SK-N-SH (cell line): ENCODE results near the gene DHX9. TPM values are rescaled to one million over a fixed set of nuclear protein-coding genes. Genes with fewer than 3 reads are reported as not detected.

Experiments
- CTCF ChIA-PET: fragments of 300-600, 350-600 bp; formaldehyde crosslinking; extraction: SDS; loops from one replicate; lab custom pipeline; 2021; lab: Yijun Ruan, JAX
- POLR2A ChIA-PET: fragments of 350-600 bp; sonication (Branson Sonifier 250); formaldehyde crosslinking; extraction: SDS; loops from one replicate; lab custom pipeline; 2020; ENCODE audit warnings: antibody characterized with exemption, inconsistent platforms; lab: Yijun Ruan, JAX
- DNase-seq: peaks from one replicate; pipeline ENCODE4 v3.0.0; 2012
- H2AFZ ChIP-seq: fragments of 200-600 bp; sonication (generic); 2 replicates; pipeline ENCODE4 v1.8.1; 2016; ENCODE audit warnings: antibody characterized with exemption, mild to moderate bottlenecking, low read depth
- H3F3A ChIP-seq: fragments of 200-600 bp; sonication (generic); replicated peaks from 2 replicates; pipeline ENCODE3; 2016; ENCODE audit warnings: antibody characterized with exemption, mild to moderate bottlenecking; ENCODE audit not compliant: insufficient read depth
- H3K27ac ChIP-seq, 2 experiments: fragments of 200-500 bp in 1 of 2; fragments of 200-600 bp in 1 of 2; sonication (Bioruptor generic) in 1 of 2; sonication (generic), shearing (Covaris generic) in 1 of 2; 2 replicates each; pipeline versions ENCODE4 v1.5.1 to v1.6.1; 2014 to 2016; ENCODE audit warnings: low read depth in 2 of 2, inconsistent platforms in 1 of 2, low read length in 1 of 2, mild to moderate bottlenecking in 1 of 2, mixed read lengths in 1 of 2
- H3K27me3 ChIP-seq: fragments of 200-600 bp; sonication (generic), shearing (Covaris generic); 2 replicates; pipeline ENCODE4 v1.6.1; 2016; ENCODE audit warnings: mixed run types; ENCODE audit not compliant: insufficient read depth
- H3K36me3 ChIP-seq, 2 experiments: fragments of 200-500 bp in 1 of 2; fragments of 200-600 bp in 1 of 2; sonication (Bioruptor generic) in 1 of 2; sonication (generic) in 1 of 2; replicated peaks in 1 of 2; 2 replicates each; pipeline versions ENCODE3 to v1.5.1; 2014 to 2016; ENCODE audit warnings: low read length in 1 of 2, mild to moderate bottlenecking in 1 of 2; ENCODE audit not compliant: insufficient read depth in 2 of 2, control insufficient read depth in 1 of 2
- H3K4me1 ChIP-seq, 2 experiments: fragments of 200-500 bp in 1 of 2; fragments of 200-600 bp in 1 of 2; sonication (Bioruptor generic) in 1 of 2; sonication (generic), shearing (Covaris generic) in 1 of 2; 2 replicates each; pipeline versions ENCODE4 v1.5.1 to v1.6.1; 2014 to 2016; ENCODE audit warnings: low read depth in 1 of 2, low read length in 1 of 2, mixed run types in 1 of 2; ENCODE audit not compliant: insufficient read depth in 2 of 2, control insufficient read depth in 1 of 2
- H3K4me2 ChIP-seq: fragments of 200-600 bp; sonication (generic), shearing (Covaris generic); 2 replicates; pipeline ENCODE4 v1.6.1; 2017; ENCODE audit warnings: mixed run types
- H3K4me3 ChIP-seq, 2 experiments: fragments of 200-500 bp in 1 of 2; fragments of 200-600 bp in 1 of 2; sonication (Bioruptor generic) in 1 of 2; sonication (generic), shearing (Covaris generic) in 1 of 2; 2 replicates each; pipeline versions ENCODE4 v1.5.1 to v1.8.1; 2014 to 2016; ENCODE audit warnings: low read depth in 2 of 2, inconsistent platforms in 1 of 2, low read length in 1 of 2, mild to moderate bottlenecking in 1 of 2, mixed read lengths in 1 of 2, moderate library complexity in 1 of 2
- H3K79me2 ChIP-seq: fragments of 200-600 bp; sonication (generic); 2 replicates; pipeline ENCODE4 v1.8.1; 2017; ENCODE audit warnings: mild to moderate bottlenecking; ENCODE audit not compliant: insufficient read depth
- H3K9ac ChIP-seq: fragments of 200-600 bp; sonication (generic); 2 replicates; pipeline ENCODE4 v1.6.1; 2017; ENCODE audit warnings: mixed run types
- H3K9me2 ChIP-seq: fragments of 200-600 bp; sonication (generic); 2 replicates; pipeline ENCODE4 v1.6.1; 2017; ENCODE audit warnings: mixed run types
- H3K9me3 ChIP-seq: fragments of 200-600 bp; sonication (generic); 2 replicates; pipeline ENCODE4 v1.6.1; 2017; ENCODE audit warnings: mixed run types, mild to moderate bottlenecking, moderate library complexity
- H4K20me1 ChIP-seq: fragments of 200-600 bp; sonication (generic); 2 replicates; pipeline ENCODE4 v1.6.1; 2017; ENCODE audit warnings: mild to moderate bottlenecking, mixed run types; ENCODE audit not compliant: insufficient read depth
- ELF1 ChIP-seq: IDR thresholded peaks from 2 replicates; pipeline ENCODE4 v1.4.0; 2012
- FOXM1 ChIP-seq: IDR thresholded peaks from 2 replicates; pipeline ENCODE4 v1.4.0; 2012; ENCODE audit warnings: low read depth, mild to moderate bottlenecking
- RCOR1 ChIP-seq: fragments of 150-350 bp; IDR thresholded peaks from 2 replicates; pipeline ENCODE4 v1.6.1; 2017; ENCODE audit warnings: antibody characterized with exemption, low read length
- RFX5 ChIP-seq: IDR thresholded peaks from 2 replicates; pipeline ENCODE4 v1.6.1; 2012; ENCODE audit warnings: mild to moderate bottlenecking, improper control_type of control experiment, low read length
- SIN3A ChIP-seq: IDR thresholded peaks from 2 replicates; pipeline ENCODE4 v1.6.1; 2012; ENCODE audit warnings: low read depth, mild to moderate bottlenecking, low read length, moderate library complexity, borderline replicate concordance
- TAF1 ChIP-seq: IDR thresholded peaks from 2 replicates; pipeline ENCODE4 v1.6.1; 2012; ENCODE audit warnings: low read depth, mild to moderate bottlenecking, low read length, moderate library complexity, borderline replicate concordance
- TCF12 ChIP-seq: IDR thresholded peaks from 2 replicates; pipeline ENCODE4 v1.4.0; 2012
- polyA plus RNA-seq, 3 experiments: library from polyadenylated mRNA; depleted of rRNA; stranded (reverse); fragments of >200 nt; gene quantifications; 2 replicates each; pipeline ENCODE4 v1.2.3, GENCODE V29; 2012
- TF ChIP-seq, protein P1 (sequence below): fragments of 200-600 bp; sonication (generic); IDR thresholded peaks from 2 replicates; pipeline ENCODE4 v1.6.1; 2017; ENCODE audit warnings: antibody characterized with exemption, mild to moderate bottlenecking, moderate library complexity
- TF ChIP-seq, protein P2 (sequence below): IDR thresholded peaks from 2 replicates; pipeline ENCODE4; 2012
- TF ChIP-seq, protein P3 (sequence below): IDR thresholded peaks from 2 replicates; pipeline ENCODE4 v1.6.1; 2012; ENCODE audit warnings: mild to moderate bottlenecking, low read depth, low read length, moderate library complexity

The DHX9 gene
- polyA plus RNA-seq, 1 of the 3 experiments (the other 2 are of a cell fraction): 145 TPM

DNA sequence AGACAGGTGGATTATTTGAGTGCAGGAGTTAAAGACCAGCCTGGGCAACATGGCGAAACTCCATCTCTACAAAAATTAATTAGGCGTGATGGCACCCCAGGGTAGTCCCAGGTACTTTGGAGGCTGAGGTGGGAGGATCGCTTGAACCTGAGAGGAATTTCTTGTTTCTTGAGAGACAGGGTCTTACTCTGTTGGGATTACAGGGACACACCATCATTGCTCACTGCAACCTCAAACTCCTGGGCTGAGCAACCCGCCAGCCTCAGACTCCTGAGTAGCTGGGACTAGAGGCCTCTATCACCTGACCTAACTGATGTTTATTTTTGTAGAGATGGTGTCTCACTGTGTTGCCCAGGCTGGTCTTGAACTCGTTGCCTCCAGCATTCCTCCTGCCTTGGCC, 24.8 kb downstream of the DHX9 start (continued):
- TF ChIP-seq, protein P1, sequence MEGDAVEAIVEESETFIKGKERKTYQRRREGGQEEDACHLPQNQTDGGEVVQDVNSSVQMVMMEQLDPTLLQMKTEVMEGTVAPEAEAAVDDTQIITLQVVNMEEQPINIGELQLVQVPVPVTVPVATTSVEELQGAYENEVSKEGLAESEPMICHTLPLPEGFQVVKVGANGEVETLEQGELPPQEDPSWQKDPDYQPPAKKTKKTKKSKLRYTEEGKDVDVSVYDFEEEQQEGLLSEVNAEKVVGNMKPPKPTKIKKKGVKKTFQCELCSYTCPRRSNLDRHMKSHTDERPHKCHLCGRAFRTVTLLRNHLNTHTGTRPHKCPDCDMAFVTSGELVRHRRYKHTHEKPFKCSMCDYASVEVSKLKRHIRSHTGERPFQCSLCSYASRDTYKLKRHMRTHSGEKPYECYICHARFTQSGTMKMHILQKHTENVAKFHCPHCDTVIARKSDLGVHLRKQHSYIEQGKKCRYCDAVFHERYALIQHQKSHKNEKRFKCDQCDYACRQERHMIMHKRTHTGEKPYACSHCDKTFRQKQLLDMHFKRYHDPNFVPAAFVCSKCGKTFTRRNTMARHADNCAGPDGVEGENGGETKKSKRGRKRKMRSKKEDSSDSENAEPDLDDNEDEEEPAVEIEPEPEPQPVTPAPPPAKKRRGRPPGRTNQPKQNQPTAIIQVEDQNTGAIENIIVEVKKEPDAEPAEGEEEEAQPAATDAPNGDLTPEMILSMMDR: no peak
- no peak for TF ChIP-seq RCOR1
- TF ChIP-seq SIN3A: no peak
- TF ChIP-seq TAF1: no peak
- TF ChIP-seq, protein P2, sequence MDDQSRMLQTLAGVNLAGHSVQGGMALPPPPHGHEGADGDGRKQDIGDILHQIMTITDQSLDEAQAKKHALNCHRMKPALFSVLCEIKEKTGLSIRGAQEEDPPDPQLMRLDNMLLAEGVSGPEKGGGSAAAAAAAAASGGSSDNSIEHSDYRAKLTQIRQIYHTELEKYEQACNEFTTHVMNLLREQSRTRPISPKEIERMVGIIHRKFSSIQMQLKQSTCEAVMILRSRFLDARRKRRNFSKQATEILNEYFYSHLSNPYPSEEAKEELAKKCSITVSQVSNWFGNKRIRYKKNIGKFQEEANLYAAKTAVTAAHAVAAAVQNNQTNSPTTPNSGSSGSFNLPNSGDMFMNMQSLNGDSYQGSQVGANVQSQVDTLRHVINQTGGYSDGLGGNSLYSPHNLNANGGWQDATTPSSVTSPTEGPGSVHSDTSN: no peak
- TF ChIP-seq FOXM1: no peak

DNA sequence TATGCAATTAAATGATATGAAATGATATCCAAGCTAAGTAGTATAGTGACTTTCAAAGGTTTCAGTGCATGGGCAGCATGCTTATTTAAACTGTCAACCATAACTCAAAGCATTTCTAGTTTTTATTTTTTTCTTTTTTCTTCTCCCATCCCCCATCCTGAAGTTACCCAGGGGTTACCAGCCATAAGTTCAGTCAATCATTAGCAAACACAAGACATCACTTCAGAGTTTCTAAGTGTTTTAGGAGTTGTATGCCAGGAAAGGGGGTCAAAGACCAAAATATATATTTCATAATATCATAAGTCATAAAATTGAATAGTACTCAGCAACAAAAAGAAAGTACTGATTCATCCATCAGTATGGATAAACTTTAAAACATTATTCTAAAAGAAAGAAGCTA, 28.7 kb downstream of the DHX9 start:
- Histone ChIP-seq H3K79me2 (peaks cover 70% of the 10 kb centered on the region; the same call in 1 of the 2 replicates), H3K4me2 (no peak overlapping the region), H3K9me3 (no peaks in the 10 kb centered on the region), H3K27me3 (no peaks in the 10 kb centered on the region), H3K9me2 (no peaks in the 10 kb centered on the region), H2AFZ (no peak overlapping the region), H3K27ac (no peak overlapping the region), H3K4me1 (no peaks in the 10 kb centered on the region), H3K9ac (no peak overlapping the region), H3K4me3 (no peak overlapping the region), H3F3A (peaks cover 11% of the 10 kb centered on the region), H3K36me3 (peaks cover 99 to 100% of the 10 kb centered on the region in 2 experiments), H4K20me1 (peaks cover under 1% of the 10 kb centered on the region; the same call in 1 of the 2 replicates)
- DNase-seq: no peak
- no peak for TF ChIP-seq TCF12
- TF ChIP-seq, protein P3, sequence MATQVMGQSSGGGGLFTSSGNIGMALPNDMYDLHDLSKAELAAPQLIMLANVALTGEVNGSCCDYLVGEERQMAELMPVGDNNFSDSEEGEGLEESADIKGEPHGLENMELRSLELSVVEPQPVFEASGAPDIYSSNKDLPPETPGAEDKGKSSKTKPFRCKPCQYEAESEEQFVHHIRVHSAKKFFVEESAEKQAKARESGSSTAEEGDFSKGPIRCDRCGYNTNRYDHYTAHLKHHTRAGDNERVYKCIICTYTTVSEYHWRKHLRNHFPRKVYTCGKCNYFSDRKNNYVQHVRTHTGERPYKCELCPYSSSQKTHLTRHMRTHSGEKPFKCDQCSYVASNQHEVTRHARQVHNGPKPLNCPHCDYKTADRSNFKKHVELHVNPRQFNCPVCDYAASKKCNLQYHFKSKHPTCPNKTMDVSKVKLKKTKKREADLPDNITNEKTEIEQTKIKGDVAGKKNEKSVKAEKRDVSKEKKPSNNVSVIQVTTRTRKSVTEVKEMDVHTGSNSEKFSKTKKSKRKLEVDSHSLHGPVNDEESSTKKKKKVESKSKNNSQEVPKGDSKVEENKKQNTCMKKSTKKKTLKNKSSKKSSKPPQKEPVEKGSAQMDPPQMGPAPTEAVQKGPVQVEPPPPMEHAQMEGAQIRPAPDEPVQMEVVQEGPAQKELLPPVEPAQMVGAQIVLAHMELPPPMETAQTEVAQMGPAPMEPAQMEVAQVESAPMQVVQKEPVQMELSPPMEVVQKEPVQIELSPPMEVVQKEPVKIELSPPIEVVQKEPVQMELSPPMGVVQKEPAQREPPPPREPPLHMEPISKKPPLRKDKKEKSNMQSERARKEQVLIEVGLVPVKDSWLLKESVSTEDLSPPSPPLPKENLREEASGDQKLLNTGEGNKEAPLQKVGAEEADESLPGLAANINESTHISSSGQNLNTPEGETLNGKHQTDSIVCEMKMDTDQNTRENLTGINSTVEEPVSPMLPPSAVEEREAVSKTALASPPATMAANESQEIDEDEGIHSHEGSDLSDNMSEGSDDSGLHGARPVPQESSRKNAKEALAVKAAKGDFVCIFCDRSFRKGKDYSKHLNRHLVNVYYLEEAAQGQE: no peak
- TF ChIP-seq RFX5: no peak
- no peak for TF ChIP-seq ELF1
- ChIA-PET POLR2A (no interaction called here), CTCF (interaction anchor here (0.6 kb wide), 1 partner anchor 314 kb away, joined by 3 read pairs; no protein-coding TSS in a partner anchor)
